Measurements from ENCODE around the gene SATB1.

- TF ChIP-seq, protein P1, sequence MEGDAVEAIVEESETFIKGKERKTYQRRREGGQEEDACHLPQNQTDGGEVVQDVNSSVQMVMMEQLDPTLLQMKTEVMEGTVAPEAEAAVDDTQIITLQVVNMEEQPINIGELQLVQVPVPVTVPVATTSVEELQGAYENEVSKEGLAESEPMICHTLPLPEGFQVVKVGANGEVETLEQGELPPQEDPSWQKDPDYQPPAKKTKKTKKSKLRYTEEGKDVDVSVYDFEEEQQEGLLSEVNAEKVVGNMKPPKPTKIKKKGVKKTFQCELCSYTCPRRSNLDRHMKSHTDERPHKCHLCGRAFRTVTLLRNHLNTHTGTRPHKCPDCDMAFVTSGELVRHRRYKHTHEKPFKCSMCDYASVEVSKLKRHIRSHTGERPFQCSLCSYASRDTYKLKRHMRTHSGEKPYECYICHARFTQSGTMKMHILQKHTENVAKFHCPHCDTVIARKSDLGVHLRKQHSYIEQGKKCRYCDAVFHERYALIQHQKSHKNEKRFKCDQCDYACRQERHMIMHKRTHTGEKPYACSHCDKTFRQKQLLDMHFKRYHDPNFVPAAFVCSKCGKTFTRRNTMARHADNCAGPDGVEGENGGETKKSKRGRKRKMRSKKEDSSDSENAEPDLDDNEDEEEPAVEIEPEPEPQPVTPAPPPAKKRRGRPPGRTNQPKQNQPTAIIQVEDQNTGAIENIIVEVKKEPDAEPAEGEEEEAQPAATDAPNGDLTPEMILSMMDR (IDR thresholded peaks at IDR 0.05) = no peak
- no peak for TF ChIP-seq POLR2A (IDR thresholded peaks at IDR 0.05)
These were observed 42.3 kb downstream of the SATB1 start for GRCh38 chr3:18382760-18383369.

All from right lobe of liver (tissue), 4 donors.